Measurements from ENCODE around the gene KCNIP1. TPM values are rescaled to one million over a fixed set of nuclear protein-coding genes. Genes with fewer than 3 reads are reported as not detected.

KCNIP1 gene
- total and polyA plus RNA-seq, 2 of the 8 experiments (the other 6 are each of a cell fraction or from before 2014, with no cell fraction given) = 0.52 to 0.83 TPM

DNA sequence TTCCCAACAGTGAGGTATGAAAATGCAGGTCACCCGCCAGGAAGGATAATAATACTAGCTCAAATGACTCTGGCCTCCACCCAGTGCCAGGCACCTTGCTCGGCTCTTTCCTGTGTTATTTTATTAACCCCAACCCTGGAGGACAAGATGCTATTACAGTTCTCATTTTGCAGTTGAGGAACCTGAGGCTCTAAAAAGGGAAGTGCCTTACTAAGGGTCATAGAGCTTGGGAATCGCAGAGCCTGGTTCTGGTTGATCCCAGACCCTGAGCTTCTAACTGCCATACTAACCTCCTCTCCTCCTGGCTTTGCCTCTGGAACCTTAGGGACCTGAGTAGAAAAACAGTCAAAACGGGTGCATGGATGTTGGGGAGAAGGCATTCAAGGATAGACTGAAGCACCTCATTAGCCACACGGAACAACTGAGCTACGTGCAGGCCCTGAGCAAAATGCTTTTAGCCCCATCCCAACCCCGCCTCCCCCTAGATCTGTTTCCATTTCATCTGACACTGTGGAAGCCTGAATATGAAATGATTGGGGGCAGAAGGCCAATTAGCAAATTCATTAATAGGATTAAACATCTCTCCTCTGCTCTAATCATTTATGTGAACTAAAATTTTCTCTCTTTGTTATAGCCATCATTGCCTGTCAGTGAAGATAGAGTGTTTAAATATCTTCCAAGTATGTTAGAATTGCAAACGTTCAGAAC is 7.9 kb downstream of the KCNIP1 start:
- FAIRE-seq = no peak
- no peak overlapping the region for H3K4me2 ChIP-seq (ENCODE audit: insufficient read depth in 1 of 2, low read depth in 2 of 2, low read length in 2 of 2)
- H4K91ac ChIP-seq (replicated peaks; ENCODE audit: insufficient read length, low read length) = no peak overlapping the region
- no peak overlapping the region for H2BK20ac ChIP-seq (ENCODE audit: low read length)
- no peak overlapping the region for H3K56ac ChIP-seq (replicated peaks; ENCODE audit: insufficient read length, low read depth, low read length)
- no peak overlapping the region for H4K5ac ChIP-seq (ENCODE audit: insufficient read length, low read depth, low read length)
- H3K9ac ChIP-seq (replicated peaks in 1 of 4; ENCODE audit: extremely low read depth in 1 of 4, low read depth in 3 of 4, low read length in 3 of 4) = no peak overlapping the region
- H3K23me2 ChIP-seq (ENCODE audit: low read depth, low read length) = no peaks in the 10 kb centered on the region
- H3K4me3 ChIP-seq (ENCODE audit: extremely low read depth in 1 of 4, insufficient read depth in 2 of 4, low read depth in 3 of 4, low read length in 4 of 4) = no peak overlapping the region
- no peaks in the 10 kb centered on the region for H3K36me3 ChIP-seq (ENCODE audit: control insufficient read depth in 2 of 4, insufficient read depth in 4 of 4, low read length in 3 of 4)
- CTCF ChIA-PET (ENCODE audit: partially characterized antibody) = interaction anchor here (0.8 to 7.5 kb wide), 8 partner anchors 10 to 120 kb away, joined by 3 to 66 read pairs (median 4); no protein-coding TSS in a partner anchor
- 0 out of 7 replicates have a peak, but pooled peaks cover 0 to 2% (median 0%) of the 10 kb centered on the region in 4 experiments for H3K27me3 ChIP-seq (replicated peaks in 1 of 4; ENCODE audit: control insufficient read depth in 3 of 4, extremely low read depth in 1 of 4, insufficient read depth in 3 of 4, low read length in 3 of 4)
- DNase-seq (ENCODE audit: low read depth in 1 of 2, low spot score in 2 of 2) = no peak
- no peak overlapping the region for H2BK5ac ChIP-seq (ENCODE audit: low read depth, low read length)
- H3K79me1 ChIP-seq (ENCODE audit: low read depth, low read length) = no peaks in the 10 kb centered on the region
- no peak overlapping the region for H3K27ac ChIP-seq (ENCODE audit: low read depth, low read length)
- H3K18ac ChIP-seq (ENCODE audit: extremely low read depth, low read length) = no peak overlapping the region
- H4K8ac ChIP-seq (ENCODE audit: extremely low read depth, insufficient read depth, low read length) = no peak overlapping the region
- WGBS, 2 experiments (ENCODE audit: extremely low coverage in 1 of 2, insufficient coverage in 1 of 2, insufficient read length in 1 of 2, insufficient replicate concordance in 2 of 2, low coverage in 1 of 2, low lambda C conversion rate in 2 of 2, missing lambda C conversion rate in 1 of 2) = 81% methylated on average over 8 of the region's 8 CpGs; no CpG with 5 or more reads in 1 of the 2 experiments
- H3K9me3 ChIP-seq (ENCODE audit: insufficient read depth in 2 of 2, low read depth in 1 of 2, low read length in 1 of 2) = no peaks in the 10 kb centered on the region
- TF ChIP-seq EZH2 (IDR thresholded peaks at IDR 0.05; ENCODE audit: low read depth, low read length, severe bottlenecking) = no peak
- no peak for TF ChIP-seq RFX5 (IDR thresholded peaks at IDR 0.05; ENCODE audit: borderline replicate concordance, low read depth, low read length)
- TF ChIP-seq RBBP5 (IDR thresholded peaks at IDR 0.05; ENCODE audit: borderline replicate concordance, low read depth, low read length) = no peak
- TF ChIP-seq POU5F1 (IDR thresholded peaks at IDR 0.05; ENCODE audit: low read depth, low read length) = no peak
- no peak for TF ChIP-seq SP1 (IDR thresholded peaks at IDR 0.05; ENCODE audit: low read depth, low read length)
- TF ChIP-seq HDAC2 (IDR thresholded peaks at IDR 0.05; ENCODE audit: borderline replicate concordance in 1 of 2, low read depth in 2 of 2, low read length in 2 of 2) = no peak
- TF ChIP-seq POLR2A (IDR thresholded peaks at IDR 0.05; ENCODE audit: control extremely low read depth in 1 of 2, low read depth in 2 of 2, low read length in 2 of 2) = no peak
- no peak overlapping the region for H3K4ac ChIP-seq (replicated peaks; ENCODE audit: insufficient read length, low read depth, low read length)
- H2BK120ac ChIP-seq (replicated peaks; ENCODE audit: low read depth, low read length) = no peak overlapping the region
- H3K4me1 ChIP-seq (replicated peaks in 1 of 4; ENCODE audit: control insufficient read depth in 3 of 4, insufficient read depth in 4 of 4, low read length in 3 of 4) = peaks cover 0 to 3% (median 0%) of the 10 kb centered on the region in 4 experiments; a peak in 1 of 7 replicates
- H2BK12ac ChIP-seq (ENCODE audit: low read depth, low read length) = no peak overlapping the region
- H2AK5ac ChIP-seq (ENCODE audit: low read depth, low read length) = no peak overlapping the region
- POLR2A ChIA-PET (ENCODE audit: partially characterized antibody) = no interaction called here
- H3K79me2 ChIP-seq (ENCODE audit: control insufficient read depth in 1 of 2, insufficient read depth in 2 of 2, low read length in 2 of 2) = no peaks in the 10 kb centered on the region
- peaks cover 0 to 2% of the 10 kb centered on the region in 2 experiments for H4K20me1 ChIP-seq (replicated peaks in 1 of 2; ENCODE audit: control insufficient read depth in 1 of 2, insufficient read depth in 2 of 2, low read length in 2 of 2)
- no peak overlapping the region for H3K23ac ChIP-seq (ENCODE audit: insufficient read length)
- H3K14ac ChIP-seq (ENCODE audit: insufficient read length) = no peak overlapping the region
- H2AFZ ChIP-seq (ENCODE audit: low read length) = no peak overlapping the region
- no peak overlapping the region for H2BK15ac ChIP-seq (ENCODE audit: low read length)

All from H1 (cell line).